A549 (cell line): ENCODE data around the gene CHD9. TPM values are rescaled to one million over a fixed set of nuclear protein-coding genes. Genes with fewer than 3 reads are reported as not detected.

Experiments
- ATAC-seq, 2 experiments: fragments of 200-7000 bp in 1 of 2; fragments of >200 bp in 1 of 2; cut with Nextera tagmentation in 1 of 2; cut with Tn5 transposase in 1 of 2; 3 replicates each; pipeline versions ENCODE4 v1.8.0 to v1.9.1; 2018 to 2020; ENCODE audit warnings: mild to moderate bottlenecking in 1 of 2, moderate library complexity in 1 of 2
- CTCF ChIA-PET: fragments of 300-600 bp; sonication (Branson Sonifier 250); formaldehyde crosslinking; extraction: SDS; loops from one replicate; lab custom pipeline; 2021; ENCODE audit warnings: antibody characterized with exemption, inconsistent platforms; lab: Yijun Ruan, JAX
- POLR2A ChIA-PET: fragments of 350-600 bp; formaldehyde crosslinking; extraction: SDS; loops from one replicate; lab custom pipeline; 2021; ENCODE audit warnings: antibody characterized with exemption, inconsistent platforms; lab: Yijun Ruan, JAX
- DNase-seq, 2 experiments: peaks; one replicate each; pipeline versions ENCODE4 v3.0.0 to v3.0.0-alpha.2; 2011 to 2016; ENCODE audit warnings: low read depth in 1 of 2, low spot score in 1 of 2
- FAIRE-seq: peaks from 2 replicates; lab custom pipeline; 2011; peaks lifted over from hg19 to GRCh38; lab: Jason Lieb, UNC
- H3K27ac ChIP-seq, 2 experiments: fragments of >200 bp; sonication (Bioruptor Twin); formaldehyde crosslinking; 3 replicates each; pipeline ENCODE4 v1.5.1; 2016 to 2017
- H3K4me1 ChIP-seq: fragments of >200 bp; sonication (Bioruptor Twin); formaldehyde crosslinking; 3 replicates; pipeline ENCODE4 v1.6.1; 2016
- H3K4me2 ChIP-seq: fragments of >200 bp; sonication (Bioruptor Twin); formaldehyde crosslinking; 3 replicates; pipeline ENCODE4 v1.6.1; 2016
- H3K4me3 ChIP-seq: fragments of >200 bp; sonication (Bioruptor Twin); formaldehyde crosslinking; 3 replicates; pipeline ENCODE4 v1.5.1; 2016
- H3K9me3 ChIP-seq: fragments of >200 bp; sonication (Bioruptor Twin); formaldehyde crosslinking; 3 replicates; pipeline ENCODE4 v1.6.1; 2016
- CBX8 ChIP-seq: fragments of 200-600 bp; sonication (generic); IDR thresholded peaks from 2 replicates; pipeline ENCODE4 v1.6.1; 2016
- ESRRA ChIP-seq: fragments of 150-350 bp; IDR thresholded peaks from 2 replicates; pipeline ENCODE4 v1.6.1; 2014; ENCODE audit warnings: mild to moderate bottlenecking, low read length, borderline replicate concordance
- FOSB ChIP-seq: fragments of 250-450 bp; sonication (Bioruptor Pico); IDR thresholded peaks from 2 replicates; pipeline ENCODE4 v1.5.0; 2020; ENCODE audit warnings: mild to moderate bottlenecking, moderate library complexity
- FOXS1 ChIP-seq: fragments of 250-450 bp; sonication (Bioruptor Pico); IDR thresholded peaks from 2 replicates; pipeline ENCODE4 v1.5.0; 2020; ENCODE audit warnings: mild to moderate bottlenecking, moderate library complexity
- HDAC2 ChIP-seq: fragments of 200-600 bp; sonication (generic); IDR thresholded peaks from 2 replicates; pipeline ENCODE4 v1.6.1; 2016
- HOXA7 ChIP-seq: fragments of 250-450 bp; sonication (Bioruptor Pico); IDR thresholded peaks from 2 replicates; pipeline ENCODE4 v1.5.0; 2020; ENCODE audit warnings: mild to moderate bottlenecking, moderate library complexity
- HOXB13 ChIP-seq: fragments of 250-450 bp; sonication (Bioruptor Pico); IDR thresholded peaks from 2 replicates; pipeline ENCODE4 v1.5.0; 2020; ENCODE audit warnings: low read depth, mild to moderate bottlenecking, moderate library complexity
- JUN ChIP-seq, 2 experiments: fragments of >200 bp; sonication (Bioruptor Twin); formaldehyde crosslinking; IDR thresholded peaks; 2 replicates in 1 of 2; 3 replicates in 1 of 2; pipeline ENCODE4 v1.6.1; 2016 to 2017
- JUNB ChIP-seq: fragments of >200 bp; sonication (Bioruptor Twin); formaldehyde crosslinking; IDR thresholded peaks from 2 replicates; pipeline ENCODE4 v1.6.1; 2016
- KDM1A ChIP-seq: fragments of 200-600 bp; sonication (generic); IDR thresholded peaks from 2 replicates; pipeline ENCODE4 v1.6.1; 2016; ENCODE audit warnings: low read depth, mild to moderate bottlenecking
- MYC ChIP-seq: IDR thresholded peaks from 2 replicates; pipeline ENCODE4 v1.6.1; 2012; ENCODE audit warnings: mild to moderate bottlenecking, inconsistent platforms, low read length, improper control_type of control experiment, borderline replicate concordance
- NFE2L2 ChIP-seq: fragments of 150-350 bp; conservative IDR thresholded peaks from 2 replicates; pipeline ENCODE4 v1.6.1; 2014; ENCODE audit warnings: low read length
- NPAS2 ChIP-seq: fragments of 250-450 bp; sonication (Bioruptor Pico); IDR thresholded peaks from 2 replicates; pipeline ENCODE4 v1.8.0; 2022; ENCODE audit warnings: mild to moderate bottlenecking, moderate library complexity, borderline replicate concordance
- PHF8 ChIP-seq: fragments of 200-600 bp; sonication (generic); IDR thresholded peaks from 2 replicates; pipeline ENCODE4 v1.6.1; 2016; ENCODE audit warnings: low read depth, mild to moderate bottlenecking, antibody characterized with exemption, moderate library complexity, borderline replicate concordance
- POLR2A ChIP-seq: IDR thresholded peaks from 2 replicates; pipeline ENCODE4 v1.6.1; 2012; ENCODE audit warnings: mild to moderate bottlenecking, low read length
- SREBF2 ChIP-seq: fragments of 450-650 bp; IDR thresholded peaks from 2 replicates; pipeline ENCODE4 v1.6.1; 2014; ENCODE audit warnings: mild to moderate bottlenecking, moderate library complexity
- ZNF302 ChIP-seq: fragments of 250-450 bp; sonication (Bioruptor Pico); IDR thresholded peaks from 2 replicates; pipeline ENCODE4 v1.9.0; 2021; ENCODE audit warnings: inconsistent platforms, mild to moderate bottlenecking, moderate library complexity
- WGBS: methylation state at CpG from one replicate; pipeline ENCODE4 v1.1.6; 2017; ENCODE audit errors: missing lambda C conversion rate; 5-methylcytosine and 5-hydroxymethylcytosine counted together
- polyA plus RNA-seq, 4 experiments: library from polyadenylated mRNA; depleted of rRNA in 3 of 4; stranded (reverse); fragments of >200 nt; fragmentation: RNase III in 1 of 4; extraction: RNeasy Plus Mini Kit Qiagen cat#74134 plus additional on column Dnase treatment in 1 of 4; gene quantifications; 2 replicates in 3 of 4; 3 replicates in 1 of 4; pipeline ENCODE4 v1.2.3, GENCODE V29; 2011 to 2017
- TF ChIP-seq, protein P1 (sequence below): fragments of 250-450 bp; sonication (Bioruptor Pico); IDR thresholded peaks from 2 replicates; pipeline ENCODE4 v1.5.0; 2021; ENCODE audit warnings: mild to moderate bottlenecking, moderate library complexity, borderline replicate concordance
- TF ChIP-seq, protein P2 (sequence below): fragments of >200 bp; sonication (Bioruptor Twin); formaldehyde crosslinking; IDR thresholded peaks from 3 replicates; pipeline ENCODE4 v1.6.1; 2016
- TF ChIP-seq, protein P3 (sequence below): fragments of 250-450 bp; sonication (Bioruptor Pico); IDR thresholded peaks from 2 replicates; pipeline ENCODE4 v1.5.0; 2020; ENCODE audit warnings: low read depth, mild to moderate bottlenecking, moderate library complexity
- TF ChIP-seq, protein P4 (sequence below): IDR thresholded peaks from 2 replicates; pipeline ENCODE4 v1.6.1; 2012; ENCODE audit warnings: low read depth, borderline replicate concordance
- TF ChIP-seq, protein P5 (sequence below): fragments of >200 bp; sonication (Bioruptor Twin); formaldehyde crosslinking; IDR thresholded peaks from 2 replicates; pipeline ENCODE4 v1.6.1; 2016

Gene CHD9
- polyA plus RNA-seq, 2 of the 4 experiments (the other 2 are of a cell fraction), result 17.8 to 51.6 TPM

DNA sequence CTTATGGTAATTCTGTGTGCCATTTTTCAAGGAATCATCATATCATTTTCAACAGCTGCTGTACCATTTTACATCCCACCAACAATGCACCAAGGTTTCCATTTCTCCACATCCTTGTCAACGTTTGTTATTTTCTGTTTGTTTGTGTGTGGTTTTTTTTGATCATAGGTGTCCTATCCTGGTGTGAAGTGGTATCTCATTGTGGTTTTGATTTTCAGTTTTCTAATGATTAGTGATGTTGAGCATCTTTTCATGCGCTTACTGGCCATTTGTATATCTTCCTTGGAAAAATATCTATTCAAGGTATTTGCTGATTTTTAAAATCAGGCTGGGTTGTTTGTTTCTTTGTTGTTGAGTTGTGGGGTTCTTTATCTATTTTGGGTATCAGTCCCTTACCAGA is 15.0 kb downstream of the CHD9 start:
- ATAC-seq (no peak), FAIRE-seq (no peak), DNase-seq (no peak)
- H3K4me3 ChIP-seq, result no peak overlapping the region
- ChIA-PET CTCF (interaction anchor here (1.2 to 2.6 kb wide), 2 partner anchors 13 to 15 kb away, joined by 3 to 8 read pairs; partner anchors contain the start of gene CHD9), POLR2A (no interaction called here)
- no peak overlapping the region for H3K27ac ChIP-seq
- WGBS, result 73% methylated on average over 2 of the region's 2 CpGs
- H3K4me2 ChIP-seq, result no peak overlapping the region
- H3K9me3 ChIP-seq, result peaks cover 9% of the 10 kb centered on the region
- TF ChIP-seq, protein P1, sequence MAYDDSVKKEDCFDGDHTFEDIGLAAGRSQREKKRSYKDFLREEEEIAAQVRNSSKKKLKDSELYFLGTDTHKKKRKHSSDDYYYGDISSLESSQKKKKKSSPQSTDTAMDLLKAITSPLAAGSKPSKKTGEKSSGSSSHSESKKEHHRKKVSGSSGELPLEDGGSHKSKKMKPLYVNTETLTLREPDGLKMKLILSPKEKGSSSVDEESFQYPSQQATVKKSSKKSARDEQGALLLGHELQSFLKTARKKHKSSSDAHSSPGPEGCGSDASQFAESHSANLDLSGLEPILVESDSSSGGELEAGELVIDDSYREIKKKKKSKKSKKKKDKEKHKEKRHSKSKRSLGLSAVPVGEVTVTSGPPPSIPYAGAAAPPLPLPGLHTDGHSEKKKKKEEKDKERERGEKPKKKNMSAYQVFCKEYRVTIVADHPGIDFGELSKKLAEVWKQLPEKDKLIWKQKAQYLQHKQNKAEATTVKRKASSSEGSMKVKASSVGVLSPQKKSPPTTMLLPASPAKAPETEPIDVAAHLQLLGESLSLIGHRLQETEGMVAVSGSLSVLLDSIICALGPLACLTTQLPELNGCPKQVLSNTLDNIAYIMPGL (CRISPR knock-in tag), result no peak
- TF ChIP-seq JUNB (no peak), CBX8 (no peak), ESRRA (no peak), HDAC2 (no peak), NFE2L2 (no peak)
- TF ChIP-seq, protein P2, sequence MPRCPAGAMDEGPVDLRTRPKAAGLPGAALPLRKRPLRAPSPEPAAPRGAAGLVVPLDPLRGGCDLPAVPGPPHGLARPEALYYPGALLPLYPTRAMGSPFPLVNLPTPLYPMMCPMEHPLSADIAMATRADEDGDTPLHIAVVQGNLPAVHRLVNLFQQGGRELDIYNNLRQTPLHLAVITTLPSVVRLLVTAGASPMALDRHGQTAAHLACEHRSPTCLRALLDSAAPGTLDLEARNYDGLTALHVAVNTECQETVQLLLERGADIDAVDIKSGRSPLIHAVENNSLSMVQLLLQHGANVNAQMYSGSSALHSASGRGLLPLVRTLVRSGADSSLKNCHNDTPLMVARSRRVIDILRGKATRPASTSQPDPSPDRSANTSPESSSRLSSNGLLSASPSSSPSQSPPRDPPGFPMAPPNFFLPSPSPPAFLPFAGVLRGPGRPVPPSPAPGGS, result no peak
- TF ChIP-seq, protein P3, sequence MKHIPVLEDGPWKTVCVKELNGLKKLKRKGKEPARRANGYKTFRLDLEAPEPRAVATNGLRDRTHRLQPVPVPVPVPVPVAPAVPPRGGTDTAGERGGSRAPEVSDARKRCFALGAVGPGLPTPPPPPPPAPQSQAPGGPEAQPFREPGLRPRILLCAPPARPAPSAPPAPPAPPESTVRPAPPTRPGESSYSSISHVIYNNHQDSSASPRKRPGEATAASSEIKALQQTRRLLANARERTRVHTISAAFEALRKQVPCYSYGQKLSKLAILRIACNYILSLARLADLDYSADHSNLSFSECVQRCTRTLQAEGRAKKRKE (CRISPR knock-in tag), result no peak
- no peaks in the 10 kb centered on the region for H3K4me1 ChIP-seq

DNA sequence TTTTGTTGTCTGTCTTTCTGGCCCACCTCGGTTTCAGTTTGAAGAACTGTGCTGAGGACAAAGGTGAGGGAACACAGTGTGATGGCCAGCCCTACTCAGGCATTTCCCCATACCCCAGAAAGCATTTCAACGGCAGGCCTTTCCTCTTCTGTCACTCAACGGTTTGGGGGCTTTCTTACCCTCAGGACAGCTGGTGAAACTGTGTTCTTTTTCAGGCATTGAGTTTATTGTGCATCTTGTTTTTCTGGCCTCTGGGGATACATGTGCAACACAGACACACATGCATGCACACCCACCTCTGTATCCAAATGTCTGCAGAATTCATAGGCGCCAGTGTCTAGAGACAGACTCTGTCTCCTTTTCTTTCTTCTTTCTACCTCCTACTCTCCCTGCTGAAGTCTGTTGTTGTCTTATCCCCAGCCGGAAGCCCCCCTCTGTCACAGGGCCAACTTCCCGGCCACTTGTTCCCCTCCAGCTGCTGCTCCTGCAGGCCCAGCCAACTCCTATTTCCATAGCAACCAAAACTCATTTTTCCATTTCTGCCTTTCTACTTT is 17.0 kb downstream of the CHD9 start:
- no peak for FAIRE-seq
- H3K4me1 ChIP-seq, result no peaks in the 10 kb centered on the region
- WGBS, result 92% methylated on average over 6 of the region's 6 CpGs
- TF ChIP-seq MYC, result no peak
- TF ChIP-seq POLR2A, result no peak
- no peak for TF ChIP-seq ESRRA
- TF ChIP-seq KDM1A, result no peak
- TF ChIP-seq, protein P3 (CRISPR knock-in tag), result no peak
- no peak for TF ChIP-seq FOXS1
- TF ChIP-seq HOXA7 (CRISPR knock-in tag), result no peak
- TF ChIP-seq, protein P1 (CRISPR knock-in tag), result no peak
- TF ChIP-seq, protein P4, sequence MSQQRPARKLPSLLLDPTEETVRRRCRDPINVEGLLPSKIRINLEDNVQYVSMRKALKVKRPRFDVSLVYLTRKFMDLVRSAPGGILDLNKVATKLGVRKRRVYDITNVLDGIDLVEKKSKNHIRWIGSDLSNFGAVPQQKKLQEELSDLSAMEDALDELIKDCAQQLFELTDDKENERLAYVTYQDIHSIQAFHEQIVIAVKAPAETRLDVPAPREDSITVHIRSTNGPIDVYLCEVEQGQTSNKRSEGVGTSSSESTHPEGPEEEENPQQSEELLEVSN, result no peak
- TF ChIP-seq HOXB13, result no peak
- TF ChIP-seq JUN (IDR thresholded peaks at IDR 0.05), result no peak
- TF ChIP-seq NPAS2 (CRISPR knock-in tag), result no peak
- TF ChIP-seq JUNB, result no peak
- no peak for TF ChIP-seq ZNF302 (CRISPR knock-in tag)
- TF ChIP-seq, protein P5, sequence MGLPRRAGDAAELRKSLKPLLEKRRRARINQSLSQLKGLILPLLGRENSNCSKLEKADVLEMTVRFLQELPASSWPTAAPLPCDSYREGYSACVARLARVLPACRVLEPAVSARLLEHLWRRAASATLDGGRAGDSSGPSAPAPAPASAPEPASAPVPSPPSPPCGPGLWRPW, result no peak
- TF ChIP-seq FOSB, result no peak
- no peak for TF ChIP-seq SREBF2
- TF ChIP-seq PHF8, result no peak
- H3K4me3 ChIP-seq, result no peak overlapping the region
- H3K27ac ChIP-seq, result no peak overlapping the region
- peaks cover 21% of the 10 kb centered on the region for H3K9me3 ChIP-seq
- DNase-seq, result no peak
- ChIA-PET CTCF (interaction anchor here (0.8 to 1.1 kb wide), 3 partner anchors 17 to 136 kb away, joined by 3 to 4 read pairs (median 4); partner anchors contain the start of gene CHD9), POLR2A (no interaction called here)
- ATAC-seq, result no peak
- H3K4me2 ChIP-seq, result no peak overlapping the region
